ENCODE measurements around the gene EPHA7. TPM values are rescaled to one million over a fixed set of nuclear protein-coding genes. Genes with fewer than 3 reads are reported as not detected.

The EPHA7 gene
- polyA plus RNA-seq, 1 of the 3 experiments (the other 2 are of a cell fraction), result under 0.01 TPM

- no peak overlapping the region for H3K4me3 ChIP-seq (ENCODE audit: low read depth in 2 of 2, low read length in 1 of 2)
- no peak overlapping the region for H3K27ac ChIP-seq (ENCODE audit: low read depth in 2 of 2, low read length in 1 of 2)
- H3K9me2 ChIP-seq, result no peaks in the 10 kb centered on the region
- H3K27me3 ChIP-seq (ENCODE audit: insufficient read depth), result no peaks in the 10 kb centered on the region
- H2AFZ ChIP-seq (ENCODE audit: low read depth), result no peak overlapping the region
- no peak for DNase-seq
- H3K36me3 ChIP-seq (replicated peaks in 1 of 2; ENCODE audit: control insufficient read depth in 1 of 2, insufficient read depth in 2 of 2, low read length in 1 of 2), result no peaks in the 10 kb centered on the region
- H3F3A ChIP-seq (replicated peaks; ENCODE audit: insufficient read depth), result no peaks in the 10 kb centered on the region
- H3K4me2 ChIP-seq, result no peak overlapping the region
- H4K20me1 ChIP-seq (ENCODE audit: insufficient read depth), result no peaks in the 10 kb centered on the region
- TF ChIP-seq GATA2 (CRISPR knock-in tag; IDR thresholded peaks at IDR 0.05) (no peak), MEF2A (IDR thresholded peaks at IDR 0.05; ENCODE audit: borderline replicate concordance, low read depth) (no peak), USF1 (IDR thresholded peaks at IDR 0.05; ENCODE audit: borderline replicate concordance, low read depth) (no peak), ELF1 (IDR thresholded peaks at IDR 0.05) (no peak), FOXJ3 (CRISPR knock-in tag; IDR thresholded peaks at IDR 0.05) (no peak), REST (IDR thresholded peaks at IDR 0.05; ENCODE audit: low read depth, low read length) (no peak), RFX5 (IDR thresholded peaks at IDR 0.05; ENCODE audit: low read length) (no peak), MXI1 (IDR thresholded peaks at IDR 0.05; ENCODE audit: low read depth, low read length) (no peak), FOSL2 (IDR thresholded peaks at IDR 0.05; ENCODE audit: borderline replicate concordance, low read depth) (no peak), TCF12 (IDR thresholded peaks at IDR 0.05) (no peak), EZH2phosphoT487 (IDR thresholded peaks at IDR 0.05; ENCODE audit: borderline replicate concordance, low read depth) (no peak)
- H3K9ac ChIP-seq, result no peak overlapping the region
- H3K79me2 ChIP-seq (ENCODE audit: insufficient read depth), result no peaks in the 10 kb centered on the region; the same call in 1 of the 2 replicates
- H3K4me1 ChIP-seq (ENCODE audit: control insufficient read depth in 1 of 2, insufficient read depth in 2 of 2, low read depth in 1 of 2, low read length in 1 of 2), result no peaks in the 10 kb centered on the region; a peak in 1 of 4 replicates
- ChIA-PET CTCF (no interaction called here), POLR2A (no interaction called here)
- 24% methylated on average over 3 of the region's 3 CpGs for WGBS (ENCODE audit: low lambda C conversion rate)
- H3K9me3 ChIP-seq, result no peaks in the 10 kb centered on the region
These were observed 16.0 kb downstream of the EPHA7 start for GRCh38 chr6:93403390-93403789.

- DNase-seq, result no peak
- no peaks in the 10 kb centered on the region for H3K4me1 ChIP-seq (ENCODE audit: control insufficient read depth in 1 of 2, insufficient read depth in 2 of 2, low read depth in 1 of 2, low read length in 1 of 2)
- no peak overlapping the region for H2AFZ ChIP-seq (ENCODE audit: low read depth)
- H3K79me2 ChIP-seq (ENCODE audit: insufficient read depth), result no peaks in the 10 kb centered on the region; the same call in 1 of the 2 replicates
- no peaks in the 10 kb centered on the region for H4K20me1 ChIP-seq (ENCODE audit: insufficient read depth)
- CTCF ChIA-PET, result no interaction called here
- H3K27me3 ChIP-seq (ENCODE audit: insufficient read depth), result no peaks in the 10 kb centered on the region
- POLR2A ChIA-PET, result no interaction called here
- no peak overlapping the region for H3K9ac ChIP-seq
- H3K27ac ChIP-seq (ENCODE audit: low read depth in 2 of 2, low read length in 1 of 2), result no peak overlapping the region
- H3K36me3 ChIP-seq (replicated peaks in 1 of 2; ENCODE audit: control insufficient read depth in 1 of 2, insufficient read depth in 2 of 2, low read length in 1 of 2), result no peaks in the 10 kb centered on the region
- no peaks in the 10 kb centered on the region for H3F3A ChIP-seq (replicated peaks; ENCODE audit: insufficient read depth)
- 0% methylated on average over 1 of the region's 1 CpG for WGBS (ENCODE audit: low lambda C conversion rate)
- H3K4me3 ChIP-seq (ENCODE audit: low read depth in 2 of 2, low read length in 1 of 2), result no peak overlapping the region
- H3K4me2 ChIP-seq, result no peak overlapping the region
- H3K9me2 ChIP-seq, result no peaks in the 10 kb centered on the region
- H3K9me3 ChIP-seq, result no peaks in the 10 kb centered on the region
- TF ChIP-seq FOXJ3 (CRISPR knock-in tag; IDR thresholded peaks at IDR 0.05) (no peak), YY1 (IDR thresholded peaks at IDR 0.05; ENCODE audit: low read depth) (no peak), REST (IDR thresholded peaks at IDR 0.05; ENCODE audit: low read depth, low read length) (no peak), GABPA (IDR thresholded peaks at IDR 0.05; ENCODE audit: low read depth) (no peak), FOSL2 (IDR thresholded peaks at IDR 0.05; ENCODE audit: borderline replicate concordance, low read depth) (no peak), MAX (IDR thresholded peaks at IDR 0.05; ENCODE audit: low read depth) (no peak), USF2 (IDR thresholded peaks at IDR 0.05; ENCODE audit: borderline replicate concordance, low read depth, low read length) (no peak), POLR2AphosphoS5 (IDR thresholded peaks at IDR 0.05; ENCODE audit: low read depth, low read length) (no peak), RCOR1 (IDR thresholded peaks at IDR 0.05; ENCODE audit: low read length) (no peak), ELF1 (IDR thresholded peaks at IDR 0.05) (no peak)
These were observed 20.6 kb downstream of the EPHA7 start for GRCh38 chr6:93398723-93399122.

Measured in SK-N-SH (cell line).